Measurements from ENCODE around the gene TRDMT1.

Gene TRDMT1

DNA sequence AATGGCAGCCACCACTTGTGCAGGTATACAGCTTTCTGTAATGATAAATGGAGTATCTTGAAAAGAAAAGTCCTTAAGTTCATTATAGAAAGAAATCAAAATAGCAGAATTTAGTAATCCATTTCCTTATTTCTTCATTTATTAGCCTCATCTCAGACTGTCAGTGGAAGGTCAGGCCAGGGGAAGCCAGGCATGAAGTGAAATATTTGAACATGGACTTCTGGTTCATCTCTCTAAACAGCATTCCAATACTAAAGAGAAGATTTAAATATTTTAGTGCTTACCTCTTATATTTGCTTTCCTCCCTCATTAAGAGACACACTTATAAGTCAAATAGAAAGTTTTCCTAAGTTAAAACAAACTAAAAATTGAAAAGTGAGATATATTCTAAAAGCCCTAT lies 26.8 kb downstream of the TRDMT1 start:
- peak; percentile 35 for DNase-seq

DNA sequence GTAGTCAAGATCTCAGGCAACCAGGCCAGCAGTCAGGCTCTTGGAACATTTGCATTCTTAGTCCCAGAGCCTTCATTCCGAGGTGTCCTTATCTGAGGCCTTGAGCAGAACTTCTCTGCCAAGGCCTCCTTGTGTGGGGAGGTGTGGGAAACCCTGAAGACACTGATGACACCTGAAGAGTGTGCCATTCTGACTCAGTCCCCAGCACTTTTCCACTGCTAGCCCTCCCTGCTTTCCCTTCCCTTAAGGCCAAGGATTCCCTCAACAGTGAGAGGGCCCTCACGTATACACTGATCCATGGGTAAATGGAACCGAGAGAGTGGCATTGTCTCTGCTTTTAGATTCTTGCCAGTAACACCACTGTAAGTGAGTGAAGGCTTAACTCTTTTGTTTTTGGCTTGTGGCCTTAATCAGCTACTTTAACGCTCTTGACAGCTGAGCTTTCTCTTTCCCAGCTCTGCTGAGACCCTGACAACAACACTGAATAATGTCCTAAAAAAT lies 30.3 kb downstream of the TRDMT1 start:
- no peak for DNase-seq

DNA sequence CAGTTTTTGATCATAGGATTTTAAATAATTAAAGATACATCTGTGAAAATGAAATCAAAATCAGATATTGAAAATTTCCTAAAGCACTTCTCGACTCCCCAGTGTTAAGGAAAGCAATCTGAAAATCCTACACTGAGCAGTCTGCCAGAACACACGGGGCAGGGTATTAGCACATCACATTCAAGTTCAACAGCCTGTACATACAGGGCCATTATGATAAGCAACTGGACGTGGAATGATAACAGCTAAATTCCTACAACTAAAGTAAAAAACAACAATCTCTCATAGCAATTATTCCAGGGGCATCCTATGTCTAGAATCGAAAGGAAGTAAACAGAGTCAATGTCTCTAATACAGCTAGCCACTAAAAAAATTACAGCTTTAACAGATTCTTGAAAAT lies 31.7 kb downstream of the TRDMT1 start:
- DNase-seq: no peak

DNA sequence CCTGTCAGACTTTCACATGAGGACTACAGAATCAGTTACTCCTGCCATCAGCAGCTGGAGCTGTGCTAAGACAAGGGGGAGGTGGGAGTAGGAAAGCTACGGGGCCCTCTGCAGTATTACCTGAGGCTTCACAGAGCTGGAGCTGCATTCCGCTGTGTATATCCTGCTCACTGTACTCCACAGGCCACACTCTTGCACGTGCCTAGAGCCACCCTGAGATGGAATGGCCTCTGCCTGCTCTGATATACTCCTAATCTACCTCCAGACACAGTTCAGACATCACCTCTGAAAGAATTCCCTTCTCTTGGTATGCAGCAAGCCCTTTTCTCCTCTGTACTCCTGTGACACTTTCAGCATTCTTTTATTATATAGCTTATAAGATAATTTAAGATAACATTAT lies 34.8 kb downstream of the TRDMT1 start:
- DNase-seq: no peak

DNA sequence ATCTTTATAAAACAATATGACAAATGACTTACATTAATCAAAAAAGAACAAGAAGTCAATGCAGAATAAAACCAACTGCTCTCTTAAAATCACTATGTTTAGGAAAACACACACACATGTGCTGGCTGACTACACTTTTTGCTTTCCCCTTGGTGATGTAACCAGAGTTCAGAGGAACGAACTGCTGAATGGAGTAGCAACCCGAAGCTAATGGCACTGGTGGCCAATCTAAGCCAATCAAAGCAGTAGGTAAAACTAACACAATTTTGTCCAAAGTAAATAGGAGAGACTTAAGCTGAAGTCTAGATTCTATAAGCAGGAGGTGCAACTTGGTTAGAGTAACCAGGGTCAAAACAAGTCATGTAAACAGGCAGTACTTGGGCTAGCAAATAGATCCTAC lies 38.6 kb downstream of the TRDMT1 start:
- DNase-seq: no peak

DNA sequence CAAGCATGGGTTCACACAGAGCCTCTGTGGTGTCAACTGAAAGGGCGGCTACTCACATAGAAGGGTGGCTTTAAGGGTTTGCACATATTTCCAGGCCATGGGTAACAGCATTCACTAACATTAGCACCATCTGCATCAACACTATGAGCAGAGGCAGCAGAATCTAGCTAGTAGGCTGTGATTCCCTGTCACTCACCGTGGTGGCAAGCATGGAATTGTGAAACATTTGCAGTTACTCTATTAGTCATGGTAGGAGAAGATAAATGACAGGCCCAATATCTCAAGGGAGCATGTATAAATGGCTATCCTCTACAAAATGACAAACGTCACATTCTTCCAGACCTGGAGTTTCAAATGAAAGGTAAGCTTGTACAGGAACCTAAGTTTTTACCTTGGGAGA lies 39.7 kb downstream of the TRDMT1 start:
- no peak for DNase-seq

DNA sequence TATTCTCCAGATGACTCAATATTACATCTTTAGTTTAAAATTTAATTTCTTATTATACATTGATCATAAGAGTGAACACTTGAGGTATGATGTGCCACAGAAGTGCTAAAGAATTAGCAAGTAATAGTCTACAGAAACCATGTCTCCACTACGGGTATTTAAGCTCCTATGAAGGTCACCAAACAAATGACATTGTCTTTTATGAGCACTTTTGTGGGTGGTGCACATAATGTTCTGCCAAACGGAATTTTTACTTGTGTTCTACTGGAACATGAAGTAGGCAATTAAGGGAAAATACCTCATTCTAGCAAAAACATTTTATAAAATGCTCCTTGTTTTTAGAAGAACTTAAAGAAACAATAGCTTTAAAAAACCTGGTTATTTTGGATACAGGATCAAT lies 44.4 kb downstream of the TRDMT1 start:
- no peak for DNase-seq

DNA sequence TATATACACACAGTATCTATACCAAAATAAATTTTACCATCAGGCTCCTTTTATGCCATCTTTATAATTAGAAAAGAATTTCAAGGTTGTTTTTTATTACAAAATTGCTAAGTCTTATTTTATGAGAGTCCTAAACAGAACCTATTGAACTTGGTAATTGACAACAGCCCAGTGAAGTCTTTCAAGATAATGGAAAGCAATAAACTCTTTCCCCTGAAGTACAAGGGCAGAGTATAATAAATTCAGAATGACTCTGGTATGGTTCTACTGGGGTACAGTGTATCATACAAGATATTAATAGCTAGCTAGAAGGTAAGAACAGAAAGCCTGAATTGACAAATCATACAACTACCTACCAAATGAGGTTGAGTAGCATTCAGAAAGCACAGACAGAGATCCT lies 45.6 kb downstream of the TRDMT1 start:
- no peak for DNase-seq

DNA sequence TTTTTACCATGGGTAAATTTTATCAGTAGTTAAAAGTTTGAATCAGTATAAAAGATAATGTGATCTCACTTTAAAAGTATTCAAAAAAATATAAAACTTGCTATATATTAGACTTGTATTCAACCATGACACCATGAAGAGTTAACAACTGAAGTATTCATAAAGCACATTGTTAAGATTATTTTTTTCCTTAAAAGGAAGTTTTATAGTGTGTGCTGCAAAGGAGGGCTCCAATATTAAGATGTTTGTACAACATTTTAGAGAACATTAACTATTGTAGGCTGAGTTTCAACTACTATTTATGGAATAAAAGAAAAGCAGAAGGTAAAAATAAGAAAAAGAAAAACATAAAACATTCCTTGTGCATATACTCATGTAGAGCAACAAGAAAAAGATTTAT lies 47.4 kb downstream of the TRDMT1 start:
- no peak for DNase-seq

DNA sequence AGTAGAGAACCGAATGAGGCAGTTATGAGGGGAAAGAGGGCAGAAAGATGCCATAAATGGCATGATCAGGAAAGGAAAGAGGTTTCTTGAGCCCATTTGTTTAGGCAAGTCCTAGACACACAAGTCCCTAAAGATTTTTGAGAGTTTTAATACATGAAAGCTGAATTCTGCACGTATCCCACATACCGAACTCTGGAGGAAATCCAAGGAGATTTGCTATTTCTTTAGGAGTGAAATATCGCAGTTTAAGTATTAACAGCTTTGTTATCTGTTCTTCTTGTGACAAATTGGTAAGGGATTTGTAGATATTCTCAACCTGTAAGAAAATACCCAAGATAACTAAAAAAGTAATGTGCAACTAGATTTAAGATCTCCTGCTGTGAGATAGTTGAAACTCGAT lies 48.2 kb downstream of the TRDMT1 start:
- DNase-seq: no peak

DNA sequence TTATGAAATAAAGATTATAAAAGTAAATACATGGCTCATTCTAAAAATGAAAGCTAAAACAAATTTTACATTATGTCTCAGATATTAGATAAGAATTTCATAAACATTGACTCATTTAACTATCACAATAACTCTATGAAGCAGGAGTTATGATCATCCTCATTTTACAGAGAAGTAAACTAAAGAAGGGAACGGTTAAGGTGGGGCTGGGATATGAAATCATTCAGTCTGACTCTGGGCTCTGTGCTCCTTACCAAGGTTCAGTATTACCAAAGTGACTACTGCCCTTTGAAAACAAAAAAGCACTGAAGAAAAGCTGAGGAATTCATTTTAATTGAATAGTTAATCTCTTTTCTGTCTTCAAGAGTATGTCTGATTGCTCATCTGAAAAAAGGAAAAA lies 49.8 kb downstream of the TRDMT1 start:
- no peak for DNase-seq

DNA sequence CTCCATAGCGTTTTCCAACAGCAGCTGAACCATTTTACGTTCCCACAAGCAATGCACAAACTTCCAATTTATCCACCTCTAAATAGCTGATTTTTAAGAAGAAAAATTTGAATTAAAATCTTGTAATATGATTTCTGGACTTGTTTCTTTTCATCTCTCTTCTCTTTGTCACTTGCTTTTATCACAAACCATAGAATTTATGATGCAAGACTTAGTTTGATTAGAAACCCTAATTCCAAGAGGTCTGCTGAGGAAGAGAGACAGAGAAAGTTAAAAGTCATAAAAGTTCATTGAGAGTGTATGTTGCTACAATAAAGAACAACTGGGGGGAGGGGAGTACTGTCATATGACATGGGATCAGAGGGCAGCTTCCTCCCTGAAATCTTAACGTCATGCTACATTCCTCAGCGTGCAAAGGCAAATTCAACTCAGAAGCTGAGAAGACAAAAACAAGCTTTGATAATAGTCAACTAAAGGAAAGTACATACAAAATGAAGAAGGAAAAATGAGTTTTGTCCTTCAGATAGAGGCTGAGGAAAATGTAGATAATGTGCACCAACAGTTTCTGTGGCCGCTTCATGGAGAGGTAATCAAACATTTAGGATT lies 53.5 kb downstream of the TRDMT1 start:
- DNase-seq: peak; percentile 15

DNA sequence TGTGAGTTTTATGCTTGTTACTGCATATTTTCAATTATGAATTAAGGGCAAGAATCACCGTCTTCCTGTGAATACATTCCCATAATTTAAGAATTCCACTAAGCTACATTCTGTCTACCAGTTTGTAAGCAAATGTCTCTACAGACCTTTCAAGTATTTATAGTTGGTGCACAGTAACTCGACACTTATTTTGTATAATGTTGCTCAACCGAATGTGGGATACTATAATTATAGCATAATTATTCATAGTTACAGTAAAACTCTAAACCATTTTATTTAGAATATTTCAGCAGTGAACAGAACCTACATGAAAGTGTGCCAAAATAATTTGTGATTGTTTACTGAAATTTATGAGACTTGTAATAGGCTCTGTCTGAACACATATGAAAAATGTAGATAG lies 54.6 kb downstream of the TRDMT1 start:
- DNase-seq: no peak

DNA sequence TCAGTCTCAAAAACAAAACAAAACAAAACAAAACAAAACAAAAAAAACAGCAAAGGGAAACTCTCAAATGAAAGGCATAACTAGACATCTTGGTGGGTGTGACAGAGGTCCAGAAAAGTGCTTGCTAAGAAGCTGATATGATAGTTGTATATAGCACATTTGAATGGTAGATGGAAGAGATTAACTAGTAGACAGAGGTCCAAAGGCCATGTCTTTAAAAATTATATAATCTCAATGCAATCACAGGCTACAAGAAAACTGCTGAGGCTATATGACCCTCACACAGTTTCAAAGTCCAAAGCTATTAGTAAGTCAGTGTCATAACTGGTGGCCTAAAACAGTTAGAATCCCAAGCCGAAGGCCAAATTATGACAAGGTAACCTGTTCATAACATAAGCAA lies 56.2 kb downstream of the TRDMT1 start:
- no peak for DNase-seq

DNA sequence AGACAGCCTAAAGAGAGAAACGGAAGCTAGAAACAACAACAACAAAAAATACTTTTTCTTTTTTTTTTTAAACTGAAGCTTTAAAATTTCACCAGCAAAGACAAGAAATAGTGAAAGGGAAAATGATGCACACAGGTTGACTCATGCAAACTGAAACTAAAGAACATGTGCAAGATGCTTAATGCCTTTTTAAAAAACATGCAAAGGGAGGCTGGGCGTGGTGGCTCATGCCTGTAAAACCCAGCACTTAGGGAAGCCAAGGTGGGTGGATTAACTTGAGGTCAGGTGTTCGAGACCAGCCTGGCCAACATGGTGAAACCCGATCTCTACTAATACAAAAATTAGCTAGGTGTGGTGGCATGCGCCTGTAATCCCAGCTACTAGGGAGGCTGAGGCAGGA lies 56.7 kb downstream of the TRDMT1 start:
- DNase-seq: peak; percentile 16

DNA sequence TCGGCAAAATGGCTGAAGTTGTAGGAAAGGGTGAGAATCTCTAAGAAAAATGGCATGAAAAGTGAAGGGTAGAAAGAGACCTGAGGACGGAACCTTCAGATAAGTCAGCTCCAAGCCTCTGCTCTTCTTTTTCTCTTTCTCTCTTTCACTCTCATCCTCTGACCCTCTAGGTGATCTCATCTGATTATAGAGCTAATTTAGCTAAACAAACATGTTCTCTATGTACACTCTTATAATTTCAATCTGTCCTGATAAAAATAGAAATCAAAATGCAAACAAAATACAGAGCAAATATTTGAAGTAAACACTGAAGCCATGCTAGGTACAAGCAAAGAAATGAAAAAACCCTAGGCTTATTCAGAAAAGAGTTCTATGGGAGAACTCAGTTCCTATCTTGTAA lies 57.4 kb downstream of the TRDMT1 start:
- no peak for DNase-seq

DNA sequence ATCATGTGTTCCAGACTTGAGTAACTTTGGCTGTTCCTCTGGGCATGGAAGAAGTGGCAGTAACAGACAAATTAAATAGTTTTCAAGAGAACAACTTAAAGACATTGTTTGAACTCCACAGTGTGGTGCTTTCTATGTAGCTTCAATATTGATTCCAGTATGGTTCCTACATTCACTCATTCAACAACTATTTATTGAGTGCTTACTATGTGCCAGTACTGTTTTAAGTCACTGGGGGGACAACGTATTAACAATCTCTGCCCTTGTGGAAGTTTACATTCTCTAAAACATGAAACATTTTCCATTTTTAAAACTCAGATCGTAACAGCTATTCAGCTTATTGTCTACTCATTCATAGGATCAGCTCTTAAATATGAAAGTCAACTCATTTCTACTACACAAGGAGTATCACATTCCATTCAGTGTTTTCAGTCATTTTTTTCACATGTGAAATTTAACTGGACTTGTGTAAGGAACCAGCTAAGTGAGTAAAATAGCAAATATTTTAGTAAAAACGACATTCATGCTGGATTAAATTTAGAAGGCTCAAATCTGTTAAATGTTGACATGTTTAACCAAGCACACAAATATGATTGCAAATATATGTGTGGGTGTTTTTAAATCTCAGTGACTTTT lies 58.3 kb downstream of the TRDMT1 start:
- DNase-seq: peak; percentile 19

DNA sequence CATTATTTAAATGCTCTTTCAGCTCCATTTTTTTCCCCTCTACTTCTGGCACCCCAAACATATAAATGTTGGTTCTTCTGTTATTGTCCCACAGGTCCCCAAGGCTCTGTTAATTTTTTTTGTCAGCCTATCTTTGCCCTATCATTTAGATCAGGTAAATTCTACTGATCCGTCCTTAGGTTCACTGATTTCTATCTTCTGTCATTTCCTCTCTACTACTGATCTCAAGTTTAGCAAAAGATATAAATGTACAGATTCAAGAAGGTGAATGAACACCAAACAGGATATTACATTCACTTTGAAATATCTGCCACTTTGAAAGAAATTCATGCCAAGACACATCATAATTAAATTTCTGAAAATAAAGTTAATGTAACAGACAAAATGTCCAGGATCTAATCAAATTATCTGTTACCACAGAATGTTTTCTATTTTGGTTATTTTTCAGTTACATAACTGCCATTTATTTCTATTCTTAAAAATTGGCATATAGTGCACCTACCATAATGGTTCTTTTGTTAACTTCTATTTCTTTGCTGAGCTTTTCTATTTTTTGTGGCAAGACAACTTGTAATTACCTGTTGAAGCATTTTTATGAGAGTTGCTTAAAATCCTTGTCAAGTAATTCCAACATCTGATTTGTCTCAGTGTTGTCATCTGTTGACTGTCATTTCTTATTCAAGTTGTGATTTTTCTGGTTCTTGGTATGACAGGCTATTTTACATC lies 59.8 kb downstream of the TRDMT1 start:
- DNase-seq: no peak

DNA sequence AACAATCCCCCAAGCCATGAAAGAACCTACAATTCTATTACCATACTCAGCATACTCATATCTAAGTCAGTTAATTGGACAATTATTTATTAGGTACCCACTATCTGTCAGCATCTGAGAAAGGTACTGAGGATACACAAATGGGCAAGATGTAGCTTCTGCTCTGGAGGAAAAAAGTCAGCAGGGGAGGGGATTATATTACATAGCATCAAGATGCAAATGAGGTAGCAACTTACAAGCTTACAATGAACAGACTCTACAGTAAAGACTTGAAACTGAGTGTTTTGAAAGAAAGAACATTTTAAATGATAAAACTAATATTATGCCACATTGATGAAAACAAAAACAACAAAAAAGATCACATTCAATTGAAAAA lies 61.1 kb downstream of the TRDMT1 start:
- no peak for DNase-seq

DNA sequence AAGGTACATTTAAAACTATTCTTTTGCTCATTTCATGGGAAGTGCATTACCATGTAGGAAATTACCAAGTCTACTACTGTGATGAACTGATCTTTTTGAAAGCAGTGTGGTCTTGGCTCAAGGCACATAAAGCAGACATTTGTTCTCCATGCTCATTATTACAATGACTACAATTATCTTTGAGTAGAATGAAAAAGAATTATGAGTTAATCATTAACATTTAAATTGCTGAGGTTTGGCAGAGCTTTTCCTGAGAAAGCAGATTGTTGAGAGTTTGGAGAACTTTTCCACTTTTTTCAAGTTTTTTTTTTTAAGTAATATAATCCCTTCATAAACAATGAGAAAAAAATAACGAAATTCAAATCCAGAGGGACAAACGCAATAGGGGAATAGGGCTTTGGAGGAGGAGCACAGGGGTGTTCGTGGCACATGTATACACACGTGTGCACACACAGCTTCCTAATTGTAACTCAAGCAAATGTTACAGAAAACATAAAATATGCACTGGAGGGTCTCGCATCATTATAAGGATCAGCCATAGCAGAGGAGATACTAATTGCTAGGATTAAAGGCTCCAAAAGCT lies 62.9 kb downstream of the TRDMT1 start:
- peak; percentile 36 for DNase-seq

DNA sequence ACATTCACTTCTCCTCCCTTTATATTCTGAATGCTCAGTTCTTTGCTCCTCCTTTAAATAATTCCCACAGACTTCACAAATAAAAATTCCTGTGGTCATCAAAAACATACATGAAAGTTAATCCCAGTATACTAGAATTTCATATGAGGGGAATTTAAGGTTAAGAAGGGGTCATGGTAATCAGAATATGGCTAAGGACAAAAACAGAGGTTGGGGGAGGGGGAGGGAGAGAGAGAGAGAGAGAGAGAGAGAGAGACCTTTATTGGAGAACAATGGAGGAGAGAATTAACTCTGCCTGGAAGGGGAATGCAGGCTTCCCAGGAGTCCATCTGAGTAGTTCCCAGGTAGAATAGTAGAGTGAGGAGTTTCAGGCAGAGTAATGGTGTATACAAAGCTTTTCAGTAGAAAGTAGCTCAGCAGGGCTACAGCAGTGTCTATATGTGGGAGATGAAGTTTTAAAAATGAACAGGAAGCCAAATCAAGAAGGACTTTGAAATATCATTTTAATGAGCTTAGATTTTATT lies 66.7 kb downstream of the TRDMT1 start:
- DNase-seq: peak; percentile 23

DNA sequence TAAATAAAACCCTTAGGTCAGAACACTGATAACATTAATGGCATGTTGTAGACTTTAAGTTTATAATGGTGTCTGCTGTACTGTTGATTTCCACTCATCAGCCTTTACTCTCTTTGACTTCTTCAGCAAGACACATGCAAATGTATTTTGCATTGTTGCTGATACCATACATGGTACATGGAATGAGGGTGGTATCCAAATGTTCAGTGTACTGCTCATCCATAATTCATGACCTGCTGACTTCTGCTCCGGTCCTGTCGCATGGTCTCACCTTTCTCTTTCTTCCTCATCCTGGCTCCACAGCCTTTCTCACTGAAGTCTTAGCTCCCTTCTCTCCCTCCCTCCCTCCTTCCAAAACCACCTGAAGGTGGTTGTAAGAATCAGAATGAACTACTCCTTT lies 67.2 kb downstream of the TRDMT1 start:
- DNase-seq: no peak

DNA sequence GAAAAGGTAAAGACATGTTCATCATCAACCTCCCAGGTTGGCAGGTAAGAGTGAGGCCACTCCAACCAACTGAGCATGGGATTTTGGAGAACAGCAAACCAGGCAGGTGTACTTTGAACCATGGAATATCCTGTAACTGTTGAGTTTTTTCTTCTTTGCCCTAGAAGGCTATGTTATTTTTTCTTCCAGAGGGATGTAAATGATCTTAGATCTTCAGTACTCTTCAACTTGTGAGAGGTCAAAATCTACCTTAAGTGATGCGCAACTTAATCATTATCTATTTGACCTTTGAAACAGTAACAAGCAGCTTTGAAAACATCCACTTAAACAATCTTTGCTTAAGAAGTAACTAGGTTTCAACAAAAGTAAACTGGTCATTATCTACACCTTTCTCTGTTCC lies 71.7 kb downstream of the TRDMT1 start, which contains the start of gene CUBN:
Gene CUBN, minus strand, starts transcription at position 71 of the 400 bp plus-strand sequence. Its CDS starts 46 bp downstream, at position 25.
- no peak for DNase-seq

Data from fibroblast of skin of abdomen (primary cell).